Loucy (cell line): ENCODE data around the gene CACNA1S.

Experiments used
- H2AFZ ChIP-seq: fragments of 200-600 bp; sonication (generic); 2 replicates; pipeline ENCODE4 v1.6.0; 2016; ENCODE audit warnings: antibody characterized with exemption, mild to moderate bottlenecking, low read length, moderate library complexity
- H3F3A ChIP-seq: fragments of 200-600 bp; 2 replicates; pipeline ENCODE4 v1.6.0; 2016; ENCODE audit warnings: antibody characterized with exemption, low read depth, mild to moderate bottlenecking
- H3K27me3 ChIP-seq: fragments of 200-600 bp; sonication (generic); 2 replicates; pipeline ENCODE4 v1.6.1; 2014; ENCODE audit warnings: low read length, mild to moderate bottlenecking; ENCODE audit not compliant: insufficient read depth, poor library complexity, severe bottlenecking
- H3K36me3 ChIP-seq: fragments of 200-600 bp; sonication (generic); 2 replicates; pipeline ENCODE4 v1.6.1; 2016; ENCODE audit warnings: low read length; ENCODE audit not compliant: insufficient read depth
- H3K4me1 ChIP-seq: fragments of 200-600 bp; sonication (generic); 2 replicates; pipeline ENCODE4 v1.5.1; 2014; ENCODE audit warnings: low read length, mild to moderate bottlenecking; ENCODE audit not compliant: insufficient read depth, poor library complexity, severe bottlenecking
- H3K4me2 ChIP-seq: fragments of 200-600 bp; sonication (generic); 2 replicates; pipeline ENCODE4 v1.6.0; 2014; ENCODE audit warnings: antibody characterized with exemption, low read length, low read depth, mild to moderate bottlenecking; ENCODE audit not compliant: poor library complexity, severe bottlenecking
- H3K4me3 ChIP-seq: fragments of 200-600 bp; sonication (generic); 2 replicates; pipeline ENCODE4 v1.5.1; 2014; ENCODE audit warnings: low read length, mild to moderate bottlenecking, mixed read lengths; ENCODE audit not compliant: poor library complexity, severe bottlenecking
- H3K79me2 ChIP-seq: fragments of 200-600 bp; sonication (generic); 2 replicates; pipeline ENCODE4 v1.6.1; 2014; ENCODE audit warnings: low read length; ENCODE audit not compliant: insufficient read depth
- H3K9ac ChIP-seq: fragments of 200-600 bp; sonication (generic); 2 replicates; pipeline ENCODE4 v1.6.0; 2014; ENCODE audit warnings: mild to moderate bottlenecking, low read depth, low read length, moderate library complexity; ENCODE audit not compliant: poor library complexity, severe bottlenecking
- H3K9me2 ChIP-seq: fragments of 200-600 bp; sonication (generic); replicated peaks from 2 replicates; pipeline ENCODE4 v1.6.1; 2016; ENCODE audit warnings: low read depth, low read length, mixed read lengths
- H3K9me3 ChIP-seq: fragments of 200-600 bp; sonication (generic); 2 replicates; pipeline ENCODE4 v1.6.1; 2014; ENCODE audit warnings: mild to moderate bottlenecking, antibody characterized with exemption, low read length, low read depth; ENCODE audit not compliant: insufficient read depth
- H4K20me1 ChIP-seq: fragments of 200-600 bp; sonication (generic); 2 replicates; pipeline ENCODE4 v1.6.0; 2014; ENCODE audit warnings: antibody characterized with exemption, low read length, mild to moderate bottlenecking; ENCODE audit not compliant: insufficient read depth, poor library complexity, severe bottlenecking
- EZH2phosphoT487 ChIP-seq: fragments of 200-600 bp; IDR thresholded peaks from 2 replicates; pipeline ENCODE4 v1.6.1; 2018; ENCODE audit warnings: antibody characterized with exemption, mild to moderate bottlenecking, moderate library complexity, borderline replicate concordance
- TF ChIP-seq, protein P1 (sequence below): fragments of 200-600 bp; sonication (generic); conservative IDR thresholded peaks from 2 replicates; pipeline ENCODE4 v1.5.1; 2014; ENCODE audit warnings: mild to moderate bottlenecking, antibody characterized with exemption, low read length

The CACNA1S gene

DNA sequence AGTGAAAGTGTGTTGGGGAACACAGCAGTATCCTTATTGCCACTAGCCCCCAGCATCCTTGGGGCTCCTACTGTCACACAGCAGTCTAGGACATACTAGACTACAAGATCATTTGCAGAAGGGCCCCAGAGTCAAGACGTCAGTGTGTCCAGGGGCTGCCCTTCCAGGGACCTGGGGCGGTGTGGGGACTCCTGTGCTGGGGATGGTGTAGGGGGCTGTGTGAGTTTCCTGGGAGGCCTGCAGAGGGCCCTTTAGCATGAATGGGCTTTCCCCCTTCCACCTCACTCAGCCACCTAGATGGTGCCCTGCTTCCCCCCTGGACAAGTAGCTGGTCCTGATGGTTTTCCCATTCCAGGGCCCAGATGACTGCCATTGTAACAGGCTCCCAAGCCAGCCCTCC lies 71.2 kb downstream of the CACNA1S start:
- no peaks in the 10 kb centered on the region for H3K36me3 ChIP-seq
- TF ChIP-seq, protein P1, sequence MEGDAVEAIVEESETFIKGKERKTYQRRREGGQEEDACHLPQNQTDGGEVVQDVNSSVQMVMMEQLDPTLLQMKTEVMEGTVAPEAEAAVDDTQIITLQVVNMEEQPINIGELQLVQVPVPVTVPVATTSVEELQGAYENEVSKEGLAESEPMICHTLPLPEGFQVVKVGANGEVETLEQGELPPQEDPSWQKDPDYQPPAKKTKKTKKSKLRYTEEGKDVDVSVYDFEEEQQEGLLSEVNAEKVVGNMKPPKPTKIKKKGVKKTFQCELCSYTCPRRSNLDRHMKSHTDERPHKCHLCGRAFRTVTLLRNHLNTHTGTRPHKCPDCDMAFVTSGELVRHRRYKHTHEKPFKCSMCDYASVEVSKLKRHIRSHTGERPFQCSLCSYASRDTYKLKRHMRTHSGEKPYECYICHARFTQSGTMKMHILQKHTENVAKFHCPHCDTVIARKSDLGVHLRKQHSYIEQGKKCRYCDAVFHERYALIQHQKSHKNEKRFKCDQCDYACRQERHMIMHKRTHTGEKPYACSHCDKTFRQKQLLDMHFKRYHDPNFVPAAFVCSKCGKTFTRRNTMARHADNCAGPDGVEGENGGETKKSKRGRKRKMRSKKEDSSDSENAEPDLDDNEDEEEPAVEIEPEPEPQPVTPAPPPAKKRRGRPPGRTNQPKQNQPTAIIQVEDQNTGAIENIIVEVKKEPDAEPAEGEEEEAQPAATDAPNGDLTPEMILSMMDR = no peak
- no peak for TF ChIP-seq EZH2phosphoT487
- H3K4me2 ChIP-seq = no peak overlapping the region
- no peak overlapping the region for H3K4me3 ChIP-seq
- no peaks in the 10 kb centered on the region for H3K27me3 ChIP-seq
- H3K9ac ChIP-seq = no peak overlapping the region
- H3K9me3 ChIP-seq = no peaks in the 10 kb centered on the region
- no peak overlapping the region for H2AFZ ChIP-seq
- H3K9me2 ChIP-seq = no peaks in the 10 kb centered on the region
- no peaks in the 10 kb centered on the region for H3K79me2 ChIP-seq
- H3K4me1 ChIP-seq = no peaks in the 10 kb centered on the region
- H3F3A ChIP-seq = no peaks in the 10 kb centered on the region
- H4K20me1 ChIP-seq = no peaks in the 10 kb centered on the region

DNA sequence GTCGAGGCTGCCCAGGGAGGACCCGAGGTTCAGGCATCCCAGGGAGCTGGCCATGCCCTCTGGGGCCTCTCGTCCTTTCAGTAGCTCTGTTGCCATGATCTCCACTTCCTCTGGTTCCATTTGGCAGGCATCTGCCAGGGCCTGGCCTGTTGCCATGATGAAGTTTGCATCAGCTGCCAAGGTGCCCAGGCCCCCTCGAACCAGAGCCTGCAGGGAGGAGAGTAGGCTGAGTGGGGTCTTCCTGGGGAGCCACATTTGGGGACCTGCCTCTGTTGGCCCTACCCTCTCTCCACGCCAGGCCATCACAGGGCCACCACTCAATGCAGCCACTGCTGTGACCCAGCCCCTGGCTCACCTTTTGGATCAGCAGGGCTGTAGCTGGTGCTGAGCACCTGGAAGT lies 72.3 kb downstream of the CACNA1S start:
- Histone ChIP-seq H3K79me2 (no peaks in the 10 kb centered on the region), H3K9ac (no peak overlapping the region), H3K9me3 (no peaks in the 10 kb centered on the region), H3K9me2 (no peaks in the 10 kb centered on the region), H3F3A (no peaks in the 10 kb centered on the region), H3K4me3 (no peak overlapping the region), H3K4me1 (no peaks in the 10 kb centered on the region), H4K20me1 (no peaks in the 10 kb centered on the region), H3K36me3 (no peaks in the 10 kb centered on the region), H3K27me3 (no peaks in the 10 kb centered on the region), H3K4me2 (no peak overlapping the region), H2AFZ (no peak overlapping the region)
- TF ChIP-seq, protein P1 = no peak
- TF ChIP-seq EZH2phosphoT487 = no peak

DNA sequence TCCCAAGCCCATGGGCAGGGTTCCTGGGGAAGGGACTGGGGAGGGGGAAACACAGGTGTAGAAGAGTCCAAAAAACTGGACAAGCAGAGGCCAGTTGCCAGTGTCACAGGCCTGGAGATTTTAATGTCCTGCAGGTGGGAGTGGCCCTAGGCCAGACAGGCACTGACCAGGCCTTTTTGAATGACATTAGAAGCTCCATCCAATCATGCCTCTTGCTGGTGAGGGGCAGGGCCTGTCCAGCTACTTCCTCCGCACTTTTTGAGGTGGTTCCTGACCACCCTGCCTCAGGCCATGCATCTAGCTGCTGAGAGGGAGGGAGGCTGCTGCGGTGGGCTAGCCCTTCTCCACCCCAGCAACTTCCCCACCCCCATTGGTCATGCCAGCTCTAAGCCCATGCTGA lies 72.8 kb downstream of the CACNA1S start:
- Histone ChIP-seq H3K9me2 (no peaks in the 10 kb centered on the region), H3F3A (no peaks in the 10 kb centered on the region), H3K9ac (no peak overlapping the region), H3K4me2 (no peak overlapping the region), H3K4me3 (no peak overlapping the region), H3K79me2 (no peaks in the 10 kb centered on the region), H3K4me1 (no peaks in the 10 kb centered on the region), H3K27me3 (no peaks in the 10 kb centered on the region), H3K36me3 (no peaks in the 10 kb centered on the region), H4K20me1 (no peaks in the 10 kb centered on the region), H2AFZ (no peak overlapping the region), H3K9me3 (no peaks in the 10 kb centered on the region)
- TF ChIP-seq EZH2phosphoT487 = no peak
- TF ChIP-seq, protein P1 = no peak
